Fibroblast of gingiva (primary cell): ENCODE measurements around the gene CABP1.
A peak's percentile ranks its signal among the peaks of the same experiment; 100 is the strongest.

Experiments used
- DNase-seq: peaks from one replicate; pipeline ENCODE4 v3.0.0-alpha.2; 2011; ENCODE audit warnings: low read depth

Gene CABP1

GRCh38 chr12:120631097-120631496 lies 9.3 kb upstream of the CABP1 start:
- DNase-seq, result no peak

- DNase-seq, result peak; percentile 20
These were observed 721 bp downstream of the CABP1 start for GRCh38 chr12:120640861-120641833.

- DNase-seq, result no peak
These were observed 1.7 kb downstream of the CABP1 start for GRCh38 chr12:120642121-120642520.

- DNase-seq, result no peak
These were observed 2.4 kb downstream of the CABP1 start for GRCh38 chr12:120642826-120643225.

GRCh38 chr12:120643574-120643973 lies 3.1 kb downstream of the CABP1 start:
- DNase-seq, result no peak

GRCh38 chr12:120646044-120646443 lies 5.6 kb downstream of the CABP1 start:
- DNase-seq, result no peak

- no peak for DNase-seq
These were observed 6.9 kb downstream of the CABP1 start for GRCh38 chr12:120647375-120647755.

- no peak for DNase-seq
These were observed 9.2 kb downstream of the CABP1 start for GRCh38 chr12:120649442-120650232.

GRCh38 chr12:120650233-120650690 lies 9.8 kb downstream of the CABP1 start:
- DNase-seq, result no peak

GRCh38 chr12:120651821-120652220 lies 11.4 kb downstream of the CABP1 start:
- peak; percentile 57 for DNase-seq

GRCh38 chr12:120652656-120653435 lies 12.4 kb downstream of the CABP1 start:
- DNase-seq, result no peak

- DNase-seq, result no peak
These were observed 13.2 kb downstream of the CABP1 start for GRCh38 chr12:120653611-120654010.

- DNase-seq, result no peak
These were observed 14.2 kb downstream of the CABP1 start for GRCh38 chr12:120654656-120655055.

GRCh38 chr12:120656008-120656407 lies 15.6 kb downstream of the CABP1 start:
- no peak for DNase-seq

- no peak for DNase-seq
These were observed 18.1 kb downstream of the CABP1 start for GRCh38 chr12:120658286-120659150.

GRCh38 chr12:120659151-120659525 lies 18.7 kb downstream of the CABP1 start:
- no peak for DNase-seq

- DNase-seq, result no peak
These were observed 21.0 kb downstream of the CABP1 start for GRCh38 chr12:120661432-120661831.

- DNase-seq, result no peak
These were observed 22.5 kb downstream of the CABP1 start for GRCh38 chr12:120662879-120663278.

- no peak for DNase-seq
These were observed 23.3 kb downstream of the CABP1 start for GRCh38 chr12:120663741-120664140.

GRCh38 chr12:120666571-120667390 lies 26.4 kb downstream of the CABP1 start:
- no peak for DNase-seq
